Stimulated activated CD4-positive, alpha-beta T cell treated with anti-CD3 and anti-CD28 coated beads, Interleukin-12 subunit alpha, Interleukin-12 subunit beta, amount 100 ng/mL, for 24 hours (primary cell): ENCODE measurements around the gene ATP1B3.
A peak's percentile ranks its signal among the peaks of the same experiment; 100 is the strongest.
"Not testable (repeated sequence)": the region's sequence is repeated elsewhere in the genome, so short reads cannot be mapped to it uniquely, and the experiment has no call there.

Experiments
- DNase-seq, 2 experiments: peaks; one replicate each; pipeline ENCODE4 v3.0.0-alpha.2; 2020; ENCODE audit warnings: low read depth in 2 of 2

The ATP1B3 gene

DNA sequence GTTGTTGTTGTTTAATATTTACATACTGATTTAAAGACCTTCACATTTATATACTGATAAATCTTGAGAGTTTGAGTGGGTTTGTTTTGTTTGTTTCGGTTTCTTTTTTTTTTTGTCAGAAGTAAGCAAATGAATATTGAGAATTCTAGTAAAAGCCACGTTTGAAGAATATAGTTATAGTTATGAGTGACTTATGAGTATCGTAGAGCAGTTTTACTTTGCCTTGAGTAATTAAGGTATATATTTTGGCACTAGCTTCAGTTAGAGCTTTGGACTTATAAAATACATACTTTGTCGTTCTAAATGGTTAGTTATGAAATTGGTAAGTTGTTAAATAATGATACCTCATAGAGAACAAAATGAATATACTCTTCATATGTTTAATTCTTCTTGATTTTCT lies 27.8 kb downstream of the ATP1B3 start:
- DNase-seq = no peak

DNA sequence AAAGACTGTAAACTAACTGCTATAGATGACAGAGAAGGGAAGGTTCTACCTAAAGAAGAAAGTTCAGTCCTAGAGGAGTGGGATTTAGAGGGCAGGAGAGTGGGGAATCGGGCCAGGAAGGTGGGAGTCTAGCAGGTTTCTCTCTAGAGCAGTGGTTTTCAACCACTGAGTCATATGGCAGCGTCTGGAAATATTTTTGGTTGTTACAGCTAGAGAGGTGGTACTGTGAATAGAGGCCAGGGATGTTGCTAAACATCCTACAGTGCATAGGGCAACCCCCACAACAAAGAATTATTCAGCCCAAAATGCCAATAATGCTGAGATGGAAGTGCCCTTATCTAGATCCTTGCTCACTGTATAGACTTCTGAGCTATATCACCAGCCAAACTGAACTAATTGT lies 28.7 kb downstream of the ATP1B3 start:
- no peak for DNase-seq

DNA sequence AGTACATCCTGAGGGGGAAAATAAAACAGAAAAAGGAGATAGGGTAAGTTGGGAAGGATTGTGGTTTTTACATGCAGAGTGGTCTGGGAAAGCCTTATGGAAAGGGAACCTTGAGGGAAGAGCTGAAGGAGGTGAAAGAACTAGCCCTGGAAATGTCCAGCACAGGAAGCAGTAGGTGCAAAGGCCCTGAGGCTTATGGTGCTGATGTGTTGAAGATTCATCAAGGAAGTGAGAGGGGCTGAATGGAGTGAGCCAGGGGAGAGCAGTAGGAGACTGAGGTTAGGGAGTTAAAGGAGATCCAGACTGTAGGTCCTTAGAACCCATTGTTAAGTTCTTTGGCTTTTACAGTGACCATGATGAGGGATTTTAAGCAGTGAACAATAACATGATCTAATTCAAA lies 33.0 kb downstream of the ATP1B3 start:
- no peak for DNase-seq

DNA sequence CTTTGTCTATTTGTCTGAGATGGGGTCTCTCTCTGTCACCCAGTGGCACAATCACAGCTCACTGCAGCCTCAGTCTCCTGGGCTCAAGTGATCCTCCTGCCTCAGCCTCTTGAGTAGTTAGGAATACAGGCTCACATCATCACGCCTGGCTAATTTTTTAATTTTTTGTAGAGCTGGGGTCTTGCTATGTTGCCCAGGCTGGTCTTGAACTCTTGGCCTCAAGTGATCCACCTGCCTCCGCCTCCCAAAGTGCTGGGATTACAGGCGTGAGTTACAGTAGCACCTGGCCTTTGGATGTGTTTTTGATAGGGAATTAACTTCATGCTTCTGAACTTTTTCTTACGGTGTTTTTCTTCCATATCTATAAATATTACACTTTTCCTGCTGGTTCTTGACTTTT lies 33.5 kb downstream of the ATP1B3 start:
- not testable (repeated sequence) for DNase-seq

DNA sequence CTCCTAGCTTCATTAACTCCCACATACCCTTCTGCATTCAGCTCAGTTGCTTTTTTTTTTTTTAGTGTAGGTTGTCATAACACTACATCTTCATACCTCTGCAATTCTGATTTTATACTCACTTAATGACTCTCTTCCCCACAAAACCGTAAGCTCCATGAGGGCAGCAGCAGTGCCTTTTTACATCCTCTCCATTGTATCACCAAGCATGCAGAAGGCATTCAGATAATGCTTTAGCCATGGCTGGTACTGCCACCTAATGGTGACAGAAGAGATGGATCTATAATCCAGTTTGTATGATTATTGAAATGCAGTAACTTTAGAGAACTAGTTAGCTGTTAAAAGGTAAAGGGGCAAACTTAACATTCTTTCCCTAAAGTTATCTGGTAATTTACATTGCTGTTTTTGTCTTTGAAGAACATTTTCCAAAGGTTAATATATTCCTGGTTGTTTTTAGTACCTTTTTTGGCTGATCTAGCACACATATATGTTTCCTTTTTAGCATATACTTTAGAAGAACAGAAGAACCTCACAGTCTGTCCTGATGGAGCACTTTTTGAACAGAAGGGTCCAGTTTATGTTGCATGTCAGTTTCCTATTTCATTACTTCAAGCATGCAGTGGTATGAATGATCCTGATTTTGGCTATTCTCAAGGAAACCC lies 36.8 kb downstream of the ATP1B3 start:
- no peak for DNase-seq

DNA sequence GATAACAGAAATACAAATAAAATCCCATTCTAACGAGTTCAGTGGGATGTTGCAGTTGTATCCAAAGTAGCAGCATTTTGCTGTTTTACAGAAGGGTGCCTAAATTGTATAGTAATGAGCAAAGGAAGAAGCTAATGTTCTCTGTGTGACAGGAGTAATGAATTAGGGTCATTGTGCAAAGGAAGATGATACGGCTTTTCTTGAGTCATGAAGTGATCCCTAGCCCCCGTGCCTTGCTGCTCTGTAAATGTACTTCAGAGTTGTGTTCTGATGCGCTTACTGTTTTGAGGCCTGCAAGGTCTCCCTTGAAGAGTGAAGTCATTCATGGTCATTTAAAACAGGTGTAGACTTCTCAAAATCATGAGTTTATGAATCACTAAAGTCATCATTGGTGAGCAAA lies 37.9 kb downstream of the ATP1B3 start:
- DNase-seq = no peak

DNA sequence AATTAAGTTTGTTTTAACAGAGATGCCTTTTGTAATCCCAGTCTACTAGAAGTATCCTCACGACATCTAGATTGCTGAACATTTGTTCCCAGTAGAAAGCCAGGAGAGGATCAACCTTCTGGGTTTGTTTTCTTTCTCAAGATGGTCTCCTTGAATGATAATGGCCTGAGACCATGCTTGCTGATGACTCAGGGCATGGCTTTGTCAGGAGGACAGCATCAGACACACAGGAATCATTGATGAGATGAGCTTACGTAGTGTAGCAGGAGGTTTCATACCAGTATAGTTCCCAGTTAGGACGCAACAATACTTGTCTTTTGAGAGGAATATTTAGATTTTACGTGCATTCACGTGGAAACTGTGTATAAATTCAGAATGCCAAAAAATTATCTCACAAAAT lies 38.6 kb downstream of the ATP1B3 start:
- no peak for DNase-seq

DNA sequence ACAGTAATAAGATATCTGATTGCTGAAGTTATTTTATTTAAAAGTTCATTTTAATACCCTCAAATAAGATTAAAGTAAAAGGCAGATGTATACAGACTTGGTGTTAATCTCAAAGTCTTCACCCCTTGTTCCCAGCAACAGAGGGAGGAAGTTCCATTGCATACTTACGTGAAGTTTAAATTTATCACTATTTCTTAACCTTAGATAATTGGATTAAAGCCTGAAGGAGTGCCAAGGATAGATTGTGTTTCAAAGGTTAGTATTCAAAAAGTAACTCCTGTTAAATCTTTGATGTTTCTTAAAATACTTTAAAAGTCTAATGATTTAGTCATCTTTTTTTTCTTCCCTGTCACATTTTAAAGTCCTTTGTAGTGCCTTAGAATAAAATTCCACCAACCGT lies 39.3 kb downstream of the ATP1B3 start:
- no peak for DNase-seq

DNA sequence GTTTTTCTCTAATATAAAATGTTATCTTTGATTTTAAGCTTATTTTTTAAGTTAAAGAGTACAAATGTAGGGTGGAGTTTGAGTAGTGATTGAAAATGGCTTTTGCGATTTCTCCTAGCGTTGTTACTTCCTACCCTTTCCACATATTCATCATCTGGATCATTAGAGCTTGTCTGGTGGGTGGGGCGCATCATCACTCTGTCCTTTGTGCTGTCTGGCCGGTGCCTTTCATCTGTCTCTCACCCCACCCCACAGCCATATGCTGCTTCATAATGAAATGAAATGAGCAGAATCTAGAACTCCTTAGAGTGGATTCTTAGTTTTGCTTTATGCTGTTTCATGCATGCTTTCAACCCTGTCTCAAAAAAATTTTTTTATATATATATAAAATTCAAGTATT lies 44.3 kb downstream of the ATP1B3 start:
- DNase-seq = no peak

DNA sequence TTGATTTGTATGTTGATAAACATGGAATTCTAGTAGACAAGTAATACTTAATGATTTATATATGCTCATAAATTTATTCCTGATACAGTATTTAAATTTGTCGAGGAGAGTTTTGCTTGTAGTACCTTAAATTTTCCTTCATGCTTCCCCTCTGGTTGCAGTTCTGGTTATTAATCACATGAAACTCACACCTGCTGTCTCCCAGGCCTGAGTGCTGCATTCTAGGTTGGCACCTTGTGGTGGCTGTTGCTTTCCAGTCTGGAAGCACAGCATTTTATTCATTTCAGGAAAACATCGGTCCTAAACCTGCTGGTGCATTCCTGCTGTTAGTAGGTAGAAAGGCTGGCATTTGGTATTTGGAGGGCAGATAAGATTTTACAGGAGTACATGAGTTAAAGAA lies 44.9 kb downstream of the ATP1B3 start:
- no peak for DNase-seq

DNA sequence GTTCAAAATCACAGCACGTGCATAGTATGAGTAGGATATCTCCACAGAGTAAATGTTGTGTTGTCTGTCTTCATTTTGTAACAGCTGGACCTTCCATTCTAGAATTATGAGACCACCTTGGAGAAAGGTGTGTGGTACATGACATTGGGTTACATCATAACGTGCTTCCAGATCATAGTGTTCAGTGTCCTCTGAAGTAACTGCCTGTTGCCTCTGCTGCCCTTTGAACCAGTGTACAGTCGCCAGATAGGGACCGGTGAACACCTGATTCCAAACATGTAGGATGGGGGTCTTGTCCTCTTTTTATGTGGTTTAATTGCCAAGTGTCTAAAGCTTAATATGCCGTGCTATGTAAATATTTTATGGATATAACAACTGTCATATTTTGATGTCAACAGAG lies 49.2 kb downstream of the ATP1B3 start:
- not testable (repeated sequence) for DNase-seq

DNA sequence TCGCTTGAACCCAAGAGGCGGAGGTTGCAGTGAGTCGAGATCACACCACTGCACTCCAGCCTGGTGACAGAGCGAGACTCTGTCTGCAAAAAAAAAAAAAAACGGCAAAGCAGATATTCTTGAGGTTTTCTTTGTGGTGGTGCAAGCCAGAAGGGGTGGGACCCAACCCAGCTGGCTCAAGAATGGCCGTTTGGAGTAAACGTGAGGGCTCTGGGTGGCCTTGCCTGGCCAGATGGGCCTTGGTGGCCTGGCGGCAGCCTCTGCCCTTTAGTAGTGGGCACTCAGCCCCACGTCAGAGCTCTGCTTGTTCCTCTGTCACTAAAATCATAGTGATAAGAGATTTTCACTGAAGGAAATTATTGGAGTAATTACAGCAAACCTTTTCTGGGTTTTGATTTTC lies 50.5 kb downstream of the ATP1B3 start:
- DNase-seq = no peak

DNA sequence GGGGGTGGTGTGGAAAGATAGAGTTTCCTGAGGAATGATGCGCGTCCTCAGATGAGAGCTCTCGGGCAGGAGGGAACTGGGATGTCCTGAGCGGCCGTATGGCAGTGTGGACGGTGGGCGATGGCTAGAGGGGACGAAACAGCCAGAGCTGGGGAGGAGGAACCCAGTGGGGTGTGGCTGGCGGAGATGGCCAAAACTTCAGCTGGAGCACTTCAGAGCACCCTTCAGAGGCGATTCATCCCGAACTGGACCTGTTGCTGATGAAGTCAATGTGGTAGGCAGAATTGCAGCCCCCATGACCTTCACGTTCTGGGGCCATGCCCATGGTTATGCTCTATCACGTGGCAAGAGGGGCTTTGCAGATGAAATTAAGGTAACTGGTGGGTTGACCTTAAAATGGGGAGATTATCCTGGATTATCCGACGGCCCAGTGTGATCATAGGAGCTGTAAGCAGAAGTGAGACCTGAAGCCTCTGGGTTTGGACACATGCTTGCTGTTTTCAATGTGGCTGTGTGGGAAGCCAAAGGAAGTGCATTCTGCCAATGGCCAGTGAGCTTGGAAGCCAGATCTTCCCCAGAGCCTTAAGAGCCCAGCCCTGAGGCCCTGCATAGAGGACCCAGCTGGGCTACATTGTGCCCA lies 52.3 kb downstream of the ATP1B3 start:
- no peak for DNase-seq

DNA sequence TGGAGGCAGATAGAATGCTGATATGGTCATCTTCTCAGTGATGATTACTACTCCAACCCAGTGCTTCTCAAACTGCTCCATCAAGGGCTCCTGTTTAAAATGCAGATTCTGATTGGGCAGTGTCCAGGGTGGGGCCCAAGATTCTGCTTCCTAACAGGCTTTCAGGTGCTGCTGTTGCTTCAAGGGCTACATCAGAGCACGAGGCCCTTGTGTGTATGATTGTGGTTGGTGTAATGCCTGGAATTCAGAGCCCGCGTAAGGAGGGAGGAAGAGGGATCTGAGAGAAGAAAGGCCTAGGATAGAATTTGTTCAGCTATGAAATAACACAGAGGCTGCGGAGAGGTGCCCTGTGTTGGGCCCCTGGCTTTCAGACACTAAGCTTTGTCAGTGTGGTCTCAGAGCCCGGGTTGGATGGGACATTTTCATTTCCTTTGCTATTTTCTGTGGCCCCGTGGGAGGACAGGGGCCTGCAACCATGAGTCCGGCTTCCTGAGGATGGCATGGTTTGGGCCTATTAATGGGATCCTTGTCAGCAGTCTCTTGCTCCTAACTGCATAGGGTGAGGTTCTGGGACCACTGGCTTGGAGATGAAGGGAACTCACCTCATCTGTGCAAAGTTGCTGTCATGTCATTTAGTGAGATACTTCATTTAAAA lies 53.0 kb downstream of the ATP1B3 start:
- DNase-seq = no peak

DNA sequence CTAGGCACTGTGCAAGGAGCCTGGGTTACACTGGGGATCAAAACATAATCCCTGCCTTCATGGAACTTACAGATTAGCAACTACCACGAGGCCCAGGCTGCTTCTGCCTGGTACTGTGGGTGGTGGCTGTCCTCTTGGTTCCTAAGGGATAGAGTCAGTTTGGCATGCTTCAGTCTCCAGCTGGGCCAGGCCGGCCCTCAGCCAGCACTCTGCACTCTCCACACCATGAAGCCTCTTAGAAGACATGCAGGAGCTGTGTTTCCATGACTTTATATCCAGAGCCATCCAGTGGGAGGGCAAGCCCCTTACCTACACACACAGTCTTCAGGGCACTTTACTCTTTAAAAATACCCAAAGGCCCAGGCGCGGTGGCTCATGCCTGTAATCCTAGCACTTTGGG lies 54.4 kb downstream of the ATP1B3 start:
- no peak for DNase-seq

DNA sequence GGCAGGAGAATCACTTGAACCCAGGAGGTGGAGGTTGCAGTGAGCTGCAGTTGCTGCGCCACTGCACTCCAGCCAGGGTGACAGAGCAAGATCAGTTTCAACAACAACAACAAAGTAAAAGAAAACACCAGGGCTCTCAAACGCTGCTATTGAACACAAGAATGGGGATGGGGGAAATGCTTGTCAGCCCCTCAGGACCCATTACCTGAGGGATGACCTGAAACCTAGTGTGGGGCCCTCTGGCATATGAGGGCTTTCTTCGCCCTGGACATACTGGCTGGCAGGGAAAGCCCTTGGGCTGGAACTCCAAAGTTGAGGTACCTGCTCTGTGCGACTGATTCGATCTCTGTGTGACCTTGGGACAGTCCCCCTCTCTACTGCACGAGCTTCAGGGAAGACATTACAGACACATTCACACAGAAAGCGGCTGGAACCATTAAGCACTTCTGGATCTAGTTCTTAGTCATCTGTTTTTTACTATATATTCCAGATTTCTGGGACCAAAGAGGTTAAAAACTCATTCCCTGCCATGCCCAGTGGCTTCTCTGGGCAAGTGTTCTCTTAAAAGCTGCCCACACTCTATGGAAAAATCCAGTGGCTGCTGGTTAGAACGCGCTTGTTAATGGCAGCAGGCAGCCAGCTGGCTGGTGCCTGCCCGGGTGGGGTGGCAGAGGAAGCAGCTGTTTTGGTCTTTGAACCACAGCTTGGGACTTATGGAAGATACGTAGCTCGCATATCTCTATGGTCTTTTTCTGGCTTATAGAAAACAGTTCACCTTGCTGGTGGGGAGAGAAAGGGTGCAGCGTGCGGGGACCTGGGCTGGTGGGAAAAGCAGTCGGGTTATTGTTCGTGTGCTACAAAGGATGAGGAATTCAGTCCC lies 57.2 kb downstream of the ATP1B3 start:
- DNase-seq = no peak

DNA sequence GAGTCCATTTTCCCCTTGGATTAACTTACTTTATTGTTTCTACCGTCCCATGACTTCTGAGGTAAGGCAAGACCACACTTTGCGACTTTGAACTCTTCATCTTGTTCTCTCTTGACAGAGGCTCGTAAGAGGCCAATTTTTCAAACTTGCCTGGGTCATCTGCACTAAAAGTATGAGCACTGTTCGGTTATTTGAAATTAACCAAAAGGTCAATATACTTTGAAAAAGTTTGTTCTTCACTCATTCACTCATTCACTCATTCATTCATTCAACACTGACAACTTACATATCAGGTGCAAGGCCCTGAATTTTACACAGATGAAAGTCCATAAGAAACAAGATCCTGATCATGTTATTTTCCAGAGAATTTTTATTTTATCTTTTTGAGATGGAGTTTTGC lies 57.9 kb downstream of the ATP1B3 start:
- DNase-seq = no peak

DNA sequence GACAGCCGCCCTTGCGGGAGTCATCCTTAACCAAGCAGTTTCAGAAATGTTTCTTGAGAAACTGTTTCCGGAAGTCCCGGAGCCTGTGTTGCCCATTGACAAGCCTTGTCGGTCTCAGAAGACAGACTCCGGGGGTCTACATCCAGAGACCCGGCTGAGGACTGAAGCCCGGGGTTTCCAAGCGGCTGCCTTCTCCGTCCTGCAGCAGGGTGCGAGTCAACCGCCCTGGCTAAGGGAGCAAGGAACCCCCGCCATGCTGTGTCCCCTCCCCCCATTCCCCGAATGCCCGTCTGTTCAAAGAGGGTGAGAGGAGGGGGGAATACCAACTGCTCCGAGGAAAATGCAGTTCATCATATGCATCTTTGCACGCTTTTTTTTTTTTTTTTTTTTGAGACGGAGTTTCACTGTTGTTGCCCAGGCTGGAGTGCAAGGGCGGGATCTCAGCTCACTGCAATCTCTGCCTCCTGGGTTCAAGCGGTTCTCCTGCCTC lies 61.6 kb downstream of the ATP1B3 start:
- no peak for DNase-seq

DNA sequence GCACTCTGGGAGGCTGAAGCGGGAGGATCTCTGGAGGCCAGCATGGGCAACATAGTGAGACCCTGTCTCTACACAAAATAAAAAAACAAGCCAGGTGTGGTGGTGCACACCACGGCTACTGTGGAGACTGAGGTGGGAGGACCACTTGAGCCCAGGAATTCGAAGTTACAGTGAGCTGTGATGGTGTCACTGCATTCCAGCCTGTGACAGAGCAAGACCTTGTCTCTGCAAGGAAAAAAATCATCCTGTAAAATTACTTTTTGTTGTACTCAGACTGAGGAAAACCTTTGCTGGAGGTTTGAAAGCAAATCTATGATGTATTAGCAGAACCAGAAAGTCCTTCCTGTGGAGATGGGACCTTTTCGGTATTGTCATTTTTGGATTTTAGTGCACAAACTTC lies 63.3 kb downstream of the ATP1B3 start:
- DNase-seq = no peak

DNA sequence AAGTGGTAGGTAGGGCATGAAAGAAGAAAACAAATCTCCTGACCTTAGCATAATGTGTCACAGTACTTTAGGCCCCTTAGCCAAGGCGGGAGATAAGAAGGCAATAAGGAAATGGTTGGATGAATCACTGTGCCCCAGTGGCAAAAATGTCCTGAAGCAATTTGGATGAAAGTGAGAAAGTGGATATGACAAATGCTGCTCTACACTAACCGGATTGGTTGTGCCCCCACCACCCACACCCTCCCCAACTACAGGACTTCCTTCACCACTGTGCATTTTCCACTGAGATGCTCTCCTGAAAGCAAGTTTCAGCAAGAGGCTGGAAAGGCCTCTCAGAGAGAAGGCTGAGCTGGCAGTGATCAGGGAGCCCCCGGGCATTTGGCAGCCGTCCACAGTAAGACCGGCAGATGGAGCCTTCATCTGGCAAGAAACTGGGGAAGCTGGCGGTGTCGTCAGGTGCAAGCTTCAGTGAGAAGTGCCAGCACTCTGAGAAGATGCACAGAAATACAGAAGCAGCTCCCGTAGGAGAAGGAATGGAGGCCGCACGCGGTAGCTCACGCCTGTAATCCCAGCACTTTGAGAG lies 63.8 kb downstream of the ATP1B3 start:
- peak in 1 of 2 experiments; percentile 53 for DNase-seq

DNA sequence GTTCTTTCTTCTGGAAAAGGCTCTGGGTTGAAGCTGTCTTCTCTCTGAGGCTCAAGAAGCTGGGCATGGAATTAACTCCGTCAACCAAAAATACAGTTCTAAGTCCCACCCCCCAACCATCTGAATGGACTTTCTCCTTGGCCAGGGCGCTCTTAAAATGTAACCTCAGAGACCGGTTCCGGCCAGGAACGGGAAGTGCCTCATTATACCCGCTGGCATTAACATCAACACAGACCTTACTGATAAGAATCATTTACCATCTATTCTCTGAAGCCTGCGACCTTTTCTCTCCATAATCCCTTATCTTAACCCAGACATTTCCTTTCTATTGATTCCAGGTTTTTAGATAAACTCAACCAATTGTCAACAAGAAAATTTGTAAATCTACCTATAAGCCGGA lies 64.7 kb downstream of the ATP1B3 start:
- DNase-seq = no peak

DNA sequence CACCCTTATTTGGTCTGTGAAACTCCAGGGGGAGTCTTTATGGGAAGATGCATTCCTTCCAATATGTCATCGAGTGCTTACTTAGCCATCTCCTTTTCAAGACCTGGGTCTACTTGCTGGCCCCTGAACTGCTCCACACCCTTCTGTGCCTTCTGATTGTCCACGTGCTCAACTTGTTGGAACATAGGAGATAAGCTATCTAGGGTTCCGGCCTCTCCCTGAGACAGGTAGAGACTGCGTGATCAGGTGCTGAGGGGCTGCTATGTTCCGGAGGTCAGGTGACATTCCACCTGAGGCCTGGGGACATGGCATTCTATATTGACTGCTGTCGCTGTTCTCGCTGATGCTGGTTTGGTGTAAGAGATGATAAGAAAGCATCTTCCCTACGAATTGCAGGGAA lies 65.6 kb downstream of the ATP1B3 start:
- no peak for DNase-seq
